Testis (tissue), 2 donors: Measurements from ENCODE around the gene ADGRA1.

ENCODE experiments used
- POLR2A ChIP-seq: fragments of 450-650 bp; IDR thresholded peaks from one replicate; pipeline ENCODE4 v1.6.1; 2017; ENCODE audit warnings: antibody characterized with exemption, mild to moderate bottlenecking, moderate library complexity
- TF ChIP-seq, protein P1 (sequence below), 3 experiments: fragments of 450-650 bp in 2 of 3; fragments of 200-600 bp in 1 of 3; sonication (generic) in 1 of 3; IDR thresholded peaks; one replicate each; pipeline ENCODE4 v1.5.1; 2016 to 2019; ENCODE audit warnings: antibody characterized with exemption in 3 of 3, mild to moderate bottlenecking in 2 of 3, moderate library complexity in 1 of 3

DNA sequence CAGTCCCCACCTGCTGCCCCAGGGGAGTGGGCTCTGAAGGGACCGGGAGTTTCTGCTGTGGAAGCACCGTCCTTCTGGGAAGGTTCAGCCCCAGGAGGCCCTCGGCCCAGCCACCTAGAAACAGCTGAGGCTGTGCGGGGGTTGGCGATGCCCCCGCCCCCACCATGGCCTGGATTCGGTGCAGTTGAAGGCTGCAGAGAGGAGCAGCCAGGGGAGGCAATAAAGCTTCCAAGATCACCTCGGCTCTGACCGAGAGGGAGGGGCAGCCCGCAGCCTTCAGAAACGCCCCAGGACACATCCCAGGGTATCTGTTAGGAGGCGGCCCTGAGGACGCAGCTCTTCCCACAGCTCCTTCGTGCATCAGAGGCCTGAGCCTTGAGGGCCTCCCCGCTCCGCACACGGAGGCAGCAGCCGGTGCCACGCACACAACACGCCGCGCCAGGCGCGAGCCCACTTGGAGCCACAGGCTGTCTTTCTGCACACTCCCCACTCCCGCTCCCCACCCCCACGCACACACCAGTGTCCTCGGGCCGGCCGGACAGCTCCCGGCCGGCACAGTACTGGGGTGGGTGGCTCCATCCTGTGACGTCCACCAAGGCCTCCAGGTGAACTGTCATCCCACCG, 73.9 kb downstream of the ADGRA1 start:
- TF ChIP-seq, protein P1, sequence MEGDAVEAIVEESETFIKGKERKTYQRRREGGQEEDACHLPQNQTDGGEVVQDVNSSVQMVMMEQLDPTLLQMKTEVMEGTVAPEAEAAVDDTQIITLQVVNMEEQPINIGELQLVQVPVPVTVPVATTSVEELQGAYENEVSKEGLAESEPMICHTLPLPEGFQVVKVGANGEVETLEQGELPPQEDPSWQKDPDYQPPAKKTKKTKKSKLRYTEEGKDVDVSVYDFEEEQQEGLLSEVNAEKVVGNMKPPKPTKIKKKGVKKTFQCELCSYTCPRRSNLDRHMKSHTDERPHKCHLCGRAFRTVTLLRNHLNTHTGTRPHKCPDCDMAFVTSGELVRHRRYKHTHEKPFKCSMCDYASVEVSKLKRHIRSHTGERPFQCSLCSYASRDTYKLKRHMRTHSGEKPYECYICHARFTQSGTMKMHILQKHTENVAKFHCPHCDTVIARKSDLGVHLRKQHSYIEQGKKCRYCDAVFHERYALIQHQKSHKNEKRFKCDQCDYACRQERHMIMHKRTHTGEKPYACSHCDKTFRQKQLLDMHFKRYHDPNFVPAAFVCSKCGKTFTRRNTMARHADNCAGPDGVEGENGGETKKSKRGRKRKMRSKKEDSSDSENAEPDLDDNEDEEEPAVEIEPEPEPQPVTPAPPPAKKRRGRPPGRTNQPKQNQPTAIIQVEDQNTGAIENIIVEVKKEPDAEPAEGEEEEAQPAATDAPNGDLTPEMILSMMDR (IDR thresholded peaks at IDR 0.05) = no peak
- no peak for TF ChIP-seq POLR2A
